D721Med (cell line): ENCODE data around the gene REEP6.
A peak's percentile ranks its signal among the peaks of the same experiment; 100 is the strongest.
"Not testable (repeated sequence)": the region's sequence is repeated elsewhere in the genome, so short reads cannot be mapped to it uniquely, and the experiment has no call there.

Experiments
- DNase-seq: peaks from one replicate; pipeline ENCODE4 v3.0.0; 2011; ENCODE audit warnings: low spot score; ENCODE audit not compliant: insufficient read length
- FAIRE-seq: peaks from 2 replicates; lab custom pipeline; 2011; peaks lifted over from hg19 to GRCh38; lab: Jason Lieb, UNC
- TF ChIP-seq, protein P1 (sequence below): IDR thresholded peaks from 2 replicates; pipeline ENCODE4 v1.5.1; 2012; ENCODE audit warnings: mild to moderate bottlenecking, control low read depth; ENCODE audit not compliant: insufficient read depth; ENCODE audit errors: missing control alignments

Gene REEP6

DNA sequence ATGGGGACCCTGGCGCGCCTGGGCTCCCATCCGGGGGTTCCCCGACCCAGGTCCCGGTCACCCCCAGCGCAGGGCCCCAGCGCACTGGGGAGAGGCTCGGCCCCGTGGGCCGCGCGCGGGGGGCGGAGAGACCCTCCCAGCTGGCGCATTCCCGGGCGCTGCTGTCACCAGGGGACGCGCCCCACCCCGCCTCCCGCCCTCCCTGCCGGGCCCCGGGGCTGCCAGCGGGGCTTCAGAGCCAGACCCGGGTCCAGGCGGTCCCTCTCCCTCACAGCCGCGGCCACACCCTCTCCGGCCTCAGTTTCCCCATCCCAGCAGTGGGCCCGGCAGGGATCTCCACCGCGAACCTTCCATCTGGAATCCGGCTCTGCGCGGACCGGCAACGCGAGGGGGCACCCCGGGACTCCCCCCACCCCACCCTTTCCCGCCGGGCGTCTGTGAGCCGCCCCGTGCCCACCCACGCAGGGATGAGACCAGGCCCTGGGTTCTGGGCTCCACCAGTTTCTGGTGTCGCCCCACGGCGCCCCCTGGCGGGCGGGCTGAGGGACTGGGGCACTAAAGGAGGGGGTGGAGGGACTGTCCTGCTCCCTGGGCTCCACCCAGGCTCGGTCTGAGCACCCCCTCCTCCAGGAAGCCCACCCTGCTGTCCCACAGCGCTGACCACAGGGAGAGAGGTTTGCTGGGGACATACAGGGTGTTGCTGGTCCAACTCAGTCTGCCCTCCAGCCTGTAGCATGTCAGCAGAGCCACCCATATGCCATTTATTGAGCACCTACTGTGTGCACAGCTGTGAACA is 22.7 kb downstream of the REEP6 start:
- no peak for FAIRE-seq

DNA sequence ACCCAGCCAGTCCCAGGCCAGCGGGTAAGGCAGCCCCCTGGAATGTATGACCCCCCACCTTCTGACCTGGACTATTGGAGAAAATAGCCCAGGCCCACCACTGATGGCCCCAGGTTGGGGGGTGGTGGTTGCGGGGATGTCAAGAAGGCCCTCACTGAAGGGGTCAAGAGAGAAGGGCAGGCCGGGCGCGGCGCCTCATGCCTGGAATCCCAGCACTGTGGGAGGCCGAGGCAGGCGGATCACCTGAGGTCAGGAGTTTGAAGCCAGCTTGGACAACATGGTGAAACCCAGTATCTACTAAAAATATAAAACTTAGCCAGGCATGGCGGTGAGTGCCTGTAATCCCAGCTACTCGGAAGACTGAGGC is 23.3 kb downstream of the REEP6 start:
- FAIRE-seq (no peak), DNase-seq (no peak)
- TF ChIP-seq, protein P1, sequence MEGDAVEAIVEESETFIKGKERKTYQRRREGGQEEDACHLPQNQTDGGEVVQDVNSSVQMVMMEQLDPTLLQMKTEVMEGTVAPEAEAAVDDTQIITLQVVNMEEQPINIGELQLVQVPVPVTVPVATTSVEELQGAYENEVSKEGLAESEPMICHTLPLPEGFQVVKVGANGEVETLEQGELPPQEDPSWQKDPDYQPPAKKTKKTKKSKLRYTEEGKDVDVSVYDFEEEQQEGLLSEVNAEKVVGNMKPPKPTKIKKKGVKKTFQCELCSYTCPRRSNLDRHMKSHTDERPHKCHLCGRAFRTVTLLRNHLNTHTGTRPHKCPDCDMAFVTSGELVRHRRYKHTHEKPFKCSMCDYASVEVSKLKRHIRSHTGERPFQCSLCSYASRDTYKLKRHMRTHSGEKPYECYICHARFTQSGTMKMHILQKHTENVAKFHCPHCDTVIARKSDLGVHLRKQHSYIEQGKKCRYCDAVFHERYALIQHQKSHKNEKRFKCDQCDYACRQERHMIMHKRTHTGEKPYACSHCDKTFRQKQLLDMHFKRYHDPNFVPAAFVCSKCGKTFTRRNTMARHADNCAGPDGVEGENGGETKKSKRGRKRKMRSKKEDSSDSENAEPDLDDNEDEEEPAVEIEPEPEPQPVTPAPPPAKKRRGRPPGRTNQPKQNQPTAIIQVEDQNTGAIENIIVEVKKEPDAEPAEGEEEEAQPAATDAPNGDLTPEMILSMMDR = no peak

More for the DNA sequence above, 22.7 kb downstream of the REEP6 start:
- TF ChIP-seq, protein P1 = peak; percentile 33
- DNase-seq = no peak

DNA sequence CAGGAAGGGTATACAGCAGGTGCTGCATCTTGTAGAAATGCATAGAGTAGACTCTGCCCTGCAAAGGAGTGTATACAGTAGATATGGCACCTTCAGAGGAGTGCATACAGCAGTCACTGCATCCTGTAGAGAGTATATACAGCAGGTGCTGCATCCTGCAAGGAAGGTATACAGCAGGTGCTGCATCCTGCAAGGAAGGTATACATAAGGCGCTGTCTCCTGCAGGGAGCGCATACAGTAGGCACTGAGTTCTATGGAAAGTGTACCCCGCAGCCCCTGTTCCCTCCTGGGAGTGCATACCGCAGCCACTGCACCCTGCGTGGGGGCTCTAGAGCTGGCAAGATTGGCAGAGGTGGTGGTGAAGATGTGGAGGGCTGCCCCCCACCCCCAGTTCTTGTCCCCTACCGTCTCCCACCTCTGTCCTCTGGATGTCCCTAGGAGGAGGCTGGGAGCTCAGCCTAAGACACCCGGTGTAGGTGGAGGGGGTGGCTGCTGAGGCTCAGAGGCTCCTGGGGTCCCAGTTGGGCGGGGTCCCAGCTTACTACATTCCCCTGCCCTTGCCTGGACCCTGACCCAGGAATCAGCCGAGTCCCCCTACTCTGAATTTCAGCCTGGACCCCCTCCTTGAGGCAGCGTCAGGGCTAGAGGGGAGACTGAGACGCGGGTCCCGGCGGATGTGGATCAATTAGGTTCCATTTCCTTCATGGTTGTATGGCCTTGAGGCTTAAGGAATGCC is 24.2 kb downstream of the REEP6 start:
- no peak for DNase-seq
- no peak for FAIRE-seq
- TF ChIP-seq, protein P1 = no peak

DNA sequence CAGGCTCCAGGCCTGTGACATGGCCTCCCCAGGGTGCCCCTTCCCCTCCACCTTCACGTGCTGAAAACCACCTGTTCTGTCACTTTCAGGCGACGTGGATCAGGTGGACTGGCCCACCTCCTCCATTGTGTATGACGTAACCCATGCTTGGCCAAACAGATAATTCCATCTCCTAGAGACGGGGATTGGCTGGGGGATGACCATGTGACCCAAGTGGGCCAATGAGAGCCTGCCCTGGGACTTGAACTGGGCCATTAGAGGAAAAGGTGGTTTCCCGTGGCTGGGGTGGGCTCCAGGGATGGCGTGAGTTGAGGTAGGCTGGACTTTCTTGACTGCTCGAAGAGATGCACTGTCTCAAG is 25.4 kb downstream of the REEP6 start:
- FAIRE-seq (no peak), DNase-seq (no peak)
- TF ChIP-seq, protein P1 = no peak

DNA sequence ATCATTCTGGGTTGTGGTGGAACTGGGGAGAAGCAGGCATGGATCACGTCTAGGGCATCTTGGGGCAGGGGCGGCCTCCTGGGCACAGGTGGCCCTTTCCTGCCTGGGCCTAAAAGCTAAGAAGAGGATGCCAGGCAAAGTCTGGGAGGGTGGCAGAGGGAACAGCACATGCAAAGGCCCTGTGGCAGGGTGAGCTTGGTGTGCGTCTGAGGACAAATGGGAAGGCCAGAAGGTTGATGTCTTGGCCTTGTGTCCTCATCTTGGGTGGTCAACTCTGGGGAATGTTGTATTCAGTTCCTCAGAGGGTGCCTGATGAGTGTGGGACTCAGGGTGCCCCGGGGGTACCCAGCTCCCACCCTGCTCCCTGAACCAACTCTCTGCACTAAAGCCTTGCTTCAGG is 27.5 kb downstream of the REEP6 start:
- TF ChIP-seq, protein P1 = no peak
- FAIRE-seq (no peak), DNase-seq (no peak)

DNA sequence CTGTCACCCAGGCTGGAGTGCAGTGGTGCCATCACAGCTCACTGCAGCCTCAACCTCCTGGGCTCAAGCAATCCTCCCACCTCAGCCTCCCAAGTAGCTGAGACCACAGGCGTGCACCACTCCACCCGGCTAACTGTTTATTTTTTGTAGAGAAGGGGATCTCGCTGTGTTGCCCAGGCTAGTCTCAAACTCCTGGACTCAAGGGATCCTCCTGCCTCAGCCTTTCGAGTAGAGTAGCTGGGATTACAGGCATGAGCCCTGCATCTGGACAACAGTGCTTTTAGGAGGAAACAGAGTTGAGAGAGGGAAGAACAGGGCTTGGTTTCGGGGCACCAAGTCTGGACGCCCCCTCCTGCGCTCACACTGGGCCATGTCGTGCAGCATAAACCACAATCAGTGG is 28.8 kb downstream of the REEP6 start:
- not testable (repeated sequence) for FAIRE-seq, DNase-seq

DNA sequence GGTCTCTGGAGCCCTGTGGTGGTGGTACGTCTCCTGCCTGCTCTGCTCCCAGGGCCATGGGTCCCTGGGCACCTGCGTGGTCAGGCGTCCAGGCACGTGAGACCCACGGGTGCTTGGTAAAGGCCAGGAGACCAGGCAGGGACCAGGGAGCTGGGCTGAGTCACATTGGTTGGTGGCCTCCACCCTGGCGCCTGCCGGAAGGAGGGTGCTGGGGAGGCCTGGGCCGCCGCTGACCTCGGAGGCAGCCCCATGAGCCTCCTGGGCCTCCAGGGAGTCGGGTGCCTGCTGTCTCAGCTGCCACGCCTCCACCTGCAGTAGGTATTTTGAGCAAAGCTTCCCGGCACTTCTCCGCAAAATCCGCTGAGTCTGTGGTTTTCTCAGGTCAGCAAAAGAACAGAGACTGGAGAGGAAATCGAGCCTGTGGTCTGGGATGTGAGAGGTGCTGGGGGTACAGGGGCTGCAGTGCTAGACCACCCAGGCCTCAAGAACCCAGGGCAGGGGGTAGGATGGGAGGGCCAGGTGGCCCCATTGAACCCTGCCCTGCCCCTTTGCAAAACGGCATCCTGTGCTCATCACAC is 29.3 kb downstream of the REEP6 start:
- TF ChIP-seq, protein P1 = no peak
- no peak for FAIRE-seq
- DNase-seq = no peak
